Mesenchymal stem cell (in vitro differentiated cells and primary cell): ENCODE measurements around the gene SAMMSON.

ENCODE experiments used
- DNase-seq: peaks from one replicate; pipeline ENCODE4 v3.0.0-alpha.2; 2013
- H2AFZ ChIP-seq: one replicate; pipeline ENCODE4 v1.6.1; 2013; ENCODE audit warnings: low read depth, mild to moderate bottlenecking, control low read depth, inconsistent platforms, low read length, moderate library complexity
- H2AK5ac ChIP-seq: 2 replicates; pipeline ENCODE4 v1.6.1; 2013; ENCODE audit warnings: low read length, moderate library complexity, mild to moderate bottlenecking, inconsistent platforms; ENCODE audit not compliant: severe bottlenecking
- H2BK120ac ChIP-seq: one replicate; pipeline ENCODE4 v1.6.1; 2013; ENCODE audit warnings: low read depth, mild to moderate bottlenecking, inconsistent platforms, low read length, moderate library complexity
- H2BK12ac ChIP-seq, 2 experiments: one replicate each; pipeline ENCODE4 v1.6.1; 2013; ENCODE audit warnings: inconsistent platforms in 2 of 2, low read length in 2 of 2, mild to moderate bottlenecking in 2 of 2, moderate library complexity in 2 of 2, control low read depth in 1 of 2
- H2BK15ac ChIP-seq: one replicate; pipeline ENCODE4 v1.6.1; 2013; ENCODE audit warnings: mild to moderate bottlenecking, low read depth, inconsistent platforms; ENCODE audit not compliant: poor library complexity, severe bottlenecking
- H2BK5ac ChIP-seq: 2 replicates; pipeline ENCODE4 v1.6.1; 2013; ENCODE audit warnings: low read depth, mild to moderate bottlenecking, low read length, control low read depth, inconsistent platforms; ENCODE audit not compliant: poor library complexity, severe bottlenecking
- H3K14ac ChIP-seq, 2 experiments: one replicate each; pipeline ENCODE4 v1.6.1; 2013; ENCODE audit warnings: inconsistent platforms in 2 of 2, low read length in 2 of 2, control low read depth in 1 of 2, mild to moderate bottlenecking in 1 of 2, moderate library complexity in 1 of 2
- H3K18ac ChIP-seq, 2 experiments: one replicate each; pipeline ENCODE4 v1.6.1; 2013; ENCODE audit warnings: inconsistent platforms in 2 of 2, low read length in 2 of 2, control low read depth in 1 of 2, low read depth in 1 of 2, mild to moderate bottlenecking in 1 of 2
- H3K23ac ChIP-seq, 2 experiments: one replicate each; pipeline ENCODE4 v1.6.1; 2013; ENCODE audit warnings: inconsistent platforms in 2 of 2, low read length in 2 of 2, mild to moderate bottlenecking in 2 of 2, moderate library complexity in 2 of 2, control low read depth in 1 of 2
- H3K27ac ChIP-seq: 2 replicates; pipeline ENCODE4 v1.5.1; 2013; ENCODE audit warnings: mild to moderate bottlenecking, moderate library complexity, low read length, control low read depth, inconsistent platforms; ENCODE audit not compliant: poor library complexity, severe bottlenecking
- H3K27me3 ChIP-seq, 2 experiments: 2 replicates each; pipeline versions ENCODE4 v1.6.1 to v1.7.0; 2013; ENCODE audit warnings: low read length in 2 of 2, mild to moderate bottlenecking in 2 of 2, moderate library complexity in 2 of 2, control low read depth in 1 of 2, inconsistent platforms in 1 of 2; ENCODE audit not compliant: control insufficient read depth in 1 of 2, insufficient read depth in 1 of 2
- H3K36me3 ChIP-seq, 2 experiments: 2 replicates each; pipeline versions ENCODE4 v1.6.1 to v1.7.0; 2013; ENCODE audit warnings: low read length in 2 of 2, control low read depth in 1 of 2, inconsistent platforms in 1 of 2, low read depth in 1 of 2, mild to moderate bottlenecking in 1 of 2; ENCODE audit not compliant: insufficient read depth in 2 of 2, control insufficient read depth in 1 of 2
- H3K4ac ChIP-seq, 2 experiments: one replicate each; pipeline ENCODE4 v1.6.1; 2013; ENCODE audit warnings: inconsistent platforms in 2 of 2, low read length in 2 of 2, mild to moderate bottlenecking in 2 of 2, moderate library complexity in 2 of 2, control low read depth in 1 of 2, low read depth in 1 of 2
- H3K4me1 ChIP-seq: 2 replicates; pipeline ENCODE4 v1.6.1; 2013; ENCODE audit warnings: low read depth, low read length, control low read depth; ENCODE audit not compliant: control insufficient read depth, insufficient read depth
- H3K4me2 ChIP-seq: 2 replicates; pipeline ENCODE4 v1.6.1; 2013; ENCODE audit warnings: low read length, mild to moderate bottlenecking, inconsistent platforms; ENCODE audit not compliant: poor library complexity, severe bottlenecking
- H3K4me3 ChIP-seq, 2 experiments: 2 replicates each; pipeline versions ENCODE4 v1.5.1 to v1.7.0; 2013; ENCODE audit warnings: low read length in 2 of 2, mild to moderate bottlenecking in 2 of 2, control low read depth in 1 of 2, low read depth in 1 of 2; ENCODE audit not compliant: insufficient read depth in 1 of 2
- H3K79me1 ChIP-seq: replicated peaks from 2 replicates; pipeline ENCODE4 v1.6.1; 2013; ENCODE audit warnings: mild to moderate bottlenecking, control low read depth, low read length, inconsistent platforms; ENCODE audit not compliant: poor library complexity, severe bottlenecking
- H3K9ac ChIP-seq: 2 replicates; pipeline ENCODE4 v1.7.0; 2013; ENCODE audit warnings: mild to moderate bottlenecking, low read length, moderate library complexity
- H3K9me3 ChIP-seq: 2 replicates; pipeline ENCODE4 v1.7.0; 2013; ENCODE audit warnings: mild to moderate bottlenecking, low read length; ENCODE audit not compliant: control insufficient read depth
- H4K8ac ChIP-seq: one replicate; pipeline ENCODE4 v1.6.1; 2013; ENCODE audit warnings: inconsistent platforms, mild to moderate bottlenecking, low read length, moderate library complexity
- H4K91ac ChIP-seq: one replicate; pipeline ENCODE4 v1.6.1; 2013; ENCODE audit warnings: mild to moderate bottlenecking, low read length, inconsistent platforms
- WGBS: methylation state at CpG from one replicate; pipeline ENCODE4 v1.1.7; 2013; ENCODE audit warnings: mixed read lengths; 5-methylcytosine and 5-hydroxymethylcytosine counted together

Gene SAMMSON

GRCh38 chr3:69998759-69999139, 784 bp upstream of the SAMMSON start:
- Histone ChIP-seq H3K18ac (peak overlapping the region in 1 of 2 experiments; percentile 45), H3K27ac (peak overlapping the region; percentile 45), H2BK120ac (no peak overlapping the region), H2BK15ac (no peak overlapping the region), H4K91ac (no peak overlapping the region), H3K4me1 (peaks cover 7% of the 10 kb centered on the region), H2AFZ (no peak overlapping the region), H2AK5ac (no peak overlapping the region), H3K36me3 (no peaks in the 10 kb centered on the region), H4K8ac (peak overlapping the region; percentile 27), H3K23ac (no peak overlapping the region), H3K4me3 (peak overlapping the region in 1 of 2 experiments; percentile 74), H3K9ac (peak overlapping the region; percentile 81), H3K9me3 (no peaks in the 10 kb centered on the region), H3K79me1 (no peaks in the 10 kb centered on the region), H3K4ac (peak overlapping the region in 1 of 2 experiments; percentile 86), H2BK5ac (peak overlapping the region; percentile 10), H3K4me2 (peak overlapping the region; percentile 74), H3K14ac (peak overlapping the region in 1 of 2 experiments; percentile 9), H2BK12ac (peak overlapping the region; percentile 9 to 63), H3K27me3 (no peaks in the 10 kb centered on the region)
- no peak for DNase-seq
- 58% methylated on average over 3 of the region's 3 CpGs for WGBS

- DNase-seq, result peak; percentile 12
- Histone ChIP-seq H3K23ac (no peak overlapping the region), H3K4me2 (no peak overlapping the region), H2BK15ac (peak overlapping the region; percentile 21), H2AK5ac (peak overlapping the region; percentile 8), H3K4me1 (peaks cover 7% of the 10 kb centered on the region), H4K8ac (peak overlapping the region; percentile 97), H3K18ac (peak overlapping the region; percentile 67 to 86), H3K36me3 (no peaks in the 10 kb centered on the region), H3K4ac (peak overlapping the region; percentile 19 to 57), H3K9ac (no peak overlapping the region), H3K27ac (no peak overlapping the region), H2BK12ac (peak overlapping the region; percentile 40 to 75), H3K9me3 (no peaks in the 10 kb centered on the region), H3K27me3 (no peaks in the 10 kb centered on the region), H2AFZ (no peak overlapping the region), H4K91ac (peak overlapping the region; percentile 90), H2BK120ac (peak overlapping the region; percentile 77), H2BK5ac (no peak overlapping the region), H3K4me3 (no peak overlapping the region), H3K14ac (peak overlapping the region in 1 of 2 experiments; percentile 6), H3K79me1 (no peaks in the 10 kb centered on the region)
- 88% methylated on average over 11 of the region's 15 CpGs for WGBS
Observed at GRCh38 chr3:70000028-70000410, 486 bp downstream of the SAMMSON start.

GRCh38 chr3:70000563-70001081, 1.1 kb downstream of the SAMMSON start:
- Histone ChIP-seq H3K36me3 (no peaks in the 10 kb centered on the region), H2BK12ac (no peak overlapping the region), H3K4me3 (no peak overlapping the region), H3K9me3 (no peaks in the 10 kb centered on the region), H2BK15ac (peak overlapping the region; percentile 21), H3K14ac (no peak overlapping the region), H2AFZ (no peak overlapping the region), H3K79me1 (no peaks in the 10 kb centered on the region), H3K4me2 (no peak overlapping the region), H3K27ac (no peak overlapping the region), H2AK5ac (no peak overlapping the region), H3K18ac (no peak overlapping the region), H2BK120ac (no peak overlapping the region), H3K9ac (no peak overlapping the region), H4K91ac (no peak overlapping the region), H3K4ac (no peak overlapping the region), H3K27me3 (no peaks in the 10 kb centered on the region), H4K8ac (no peak overlapping the region), H2BK5ac (no peak overlapping the region), H3K23ac (no peak overlapping the region), H3K4me1 (peaks cover 7% of the 10 kb centered on the region)
- WGBS, result 33% methylated on average over 4 of the region's 4 CpGs
- DNase-seq, result peak; percentile 53

GRCh38 chr3:70003119-70003518, 3.6 kb downstream of the SAMMSON start:
- no peaks in the 10 kb centered on the region for H3K79me1 ChIP-seq
- no peaks in the 10 kb centered on the region for H3K36me3 ChIP-seq
- no peak overlapping the region for H4K8ac ChIP-seq
- H2AK5ac ChIP-seq, result no peak overlapping the region
- no peak for DNase-seq
- no peak overlapping the region for H3K4me2 ChIP-seq
- no peak overlapping the region for H2AFZ ChIP-seq
- H2BK15ac ChIP-seq, result no peak overlapping the region
- H2BK12ac ChIP-seq, result no peak overlapping the region
- H3K18ac ChIP-seq, result no peak overlapping the region
- no peaks in the 10 kb centered on the region for H3K9me3 ChIP-seq
- no peak overlapping the region for H2BK120ac ChIP-seq
- no peak overlapping the region for H2BK5ac ChIP-seq
- no peak overlapping the region for H3K9ac ChIP-seq
- no peaks in the 10 kb centered on the region for H3K27me3 ChIP-seq
- H3K4me3 ChIP-seq, result no peak overlapping the region
- H3K23ac ChIP-seq, result no peak overlapping the region
- H4K91ac ChIP-seq, result no peak overlapping the region
- H3K27ac ChIP-seq, result no peak overlapping the region
- peaks cover 7% of the 10 kb centered on the region for H3K4me1 ChIP-seq
- no peak overlapping the region for H3K14ac ChIP-seq
- H3K4ac ChIP-seq, result no peak overlapping the region
